Gastroesophageal sphincter (tissue), 4 donors: ENCODE results near the gene SH3TC2. TPM values are rescaled to one million over a fixed set of nuclear protein-coding genes. Genes with fewer than 3 reads are reported as not detected.

Source experiments
- ATAC-seq: fragments of 150-250 bp; one replicate; pipeline ENCODE4 v1.9.1; 2016; ENCODE audit warnings: mild to moderate bottlenecking, moderate library complexity
- H3K27ac ChIP-seq, 4 donors: fragments of 200-600 bp; sonication (generic) in 3 of 4; 1 replicate in 3 of 4; 2 replicates in 1 of 4; pipeline ENCODE4 v1.5.1; 2016 to 2019
- H3K27me3 ChIP-seq: fragments of 200-600 bp; sonication (generic); one replicate; pipeline ENCODE4 v1.5.1; 2019
- H3K36me3 ChIP-seq, 2 donors: fragments of 200-600 bp; sonication (generic); one replicate each; pipeline ENCODE4 v1.5.1; 2019; ENCODE audit warnings: control low read depth in 1 of 2
- H3K4me1 ChIP-seq, 3 donors: fragments of 200-600 bp; sonication (generic); 1 replicate in 2 of 3; 2 replicates in 1 of 3; pipeline ENCODE4 v1.5.1; 2016 to 2019; ENCODE audit warnings: control low read depth in 2 of 3
- H3K4me3 ChIP-seq, 2 donors: fragments of 200-600 bp; sonication (generic); one replicate each; pipeline ENCODE4 v1.5.1; 2019; ENCODE audit warnings: mild to moderate bottlenecking in 1 of 2, moderate library complexity in 1 of 2
- H3K9me3 ChIP-seq, 3 donors: fragments of 200-600 bp; sonication (generic); one replicate each; pipeline ENCODE4 v1.5.1; 2017 to 2019; ENCODE audit warnings: control low read depth in 2 of 3
- CTCF ChIP-seq, 4 experiments: fragments of 200-600 bp in 2 of 4; fragments of 450-650 bp in 2 of 4; sonication (generic) in 1 of 4; IDR thresholded peaks; one replicate each; pipeline ENCODE4 v1.5.1; 2017 to 2019; ENCODE audit warnings: antibody characterized with exemption in 4 of 4, mild to moderate bottlenecking in 2 of 4, moderate library complexity in 2 of 4
- EP300 ChIP-seq: sonication (generic); formaldehyde crosslinking; IDR thresholded peaks from one replicate; pipeline ENCODE4 v1.6.1; 2017; ENCODE audit warnings: antibody characterized with exemption, mild to moderate bottlenecking
- POLR2A ChIP-seq, 2 donors: fragments of 450-650 bp; IDR thresholded peaks; one replicate each; pipeline ENCODE4 v1.6.1; 2017; ENCODE audit warnings: antibody characterized with exemption in 2 of 2, mild to moderate bottlenecking in 2 of 2, moderate library complexity in 1 of 2
- POLR2AphosphoS5 ChIP-seq: sonication (generic); formaldehyde crosslinking; IDR thresholded peaks from one replicate; pipeline ENCODE4 v1.6.1; 2017; ENCODE audit warnings: antibody characterized with exemption
- WGBS, 2 donors: methylation state at CpG; one replicate each; pipeline ENCODE4 v1.1.5; 2018; ENCODE audit warnings: low coverage in 1 of 2; 5-methylcytosine and 5-hydroxymethylcytosine counted together
- total RNA-seq, 4 donors: library from RNA; depleted of rRNA; stranded (reverse); fragments of >200 nt; gene quantifications; one replicate each; pipeline ENCODE4 v1.1.0, GENCODE V29; 2016

Gene SH3TC2
- total RNA-seq, 4 donors from 2014 or later: 2.3 to 5.0 (median 3.5) TPM

- H3K27ac ChIP-seq: no peak overlapping the region
- no peak overlapping the region for H3K4me3 ChIP-seq
- H3K4me1 ChIP-seq: no peaks in the 10 kb centered on the region
- no peak for ATAC-seq
- no peaks in the 10 kb centered on the region for H3K36me3 ChIP-seq
- H3K27me3 ChIP-seq: no peaks in the 10 kb centered on the region
- H3K9me3 ChIP-seq: peaks cover 0 to 48% (median 3%) of the 10 kb centered on the region in 3 donors
- TF ChIP-seq POLR2AphosphoS5 (no peak), CTCF (IDR thresholded peaks at IDR 0.05) (no peak)
- WGBS, 2 donors: 100% methylated on average over 1 of the region's 2 CpGs
Observed at GRCh38 chr5:149094996-149095395, 32.1 kb upstream of the SH3TC2 start.

- H3K36me3 ChIP-seq: no peaks in the 10 kb centered on the region
- peaks cover 0 to 36% (median 0%) of the 10 kb centered on the region in 3 donors for H3K9me3 ChIP-seq
- H3K4me3 ChIP-seq: no peak overlapping the region
- no peak overlapping the region for H3K27ac ChIP-seq
- H3K4me1 ChIP-seq: no peaks in the 10 kb centered on the region
- 0% methylated on average over 1 of the region's 2 CpGs; no CpG with 5 or more reads in 1 of the 2 donors for WGBS, 2 donors
- TF ChIP-seq EP300: no peak
- TF ChIP-seq POLR2A (IDR thresholded peaks at IDR 0.05): no peak
- TF ChIP-seq POLR2AphosphoS5: no peak
- TF ChIP-seq CTCF (IDR thresholded peaks at IDR 0.05): no peak
- H3K27me3 ChIP-seq: no peaks in the 10 kb centered on the region
- peak; percentile 17 for ATAC-seq
Observed at GRCh38 chr5:149093625-149094024, 30.8 kb upstream of the SH3TC2 start.

- ATAC-seq: no peak
- WGBS, 2 donors: 51 to 55% methylated on average over 2 of the region's 2 CpGs
- TF ChIP-seq POLR2AphosphoS5: no peak
- no peak for TF ChIP-seq EP300
- TF ChIP-seq POLR2A (IDR thresholded peaks at IDR 0.05): no peak
- TF ChIP-seq CTCF (IDR thresholded peaks at IDR 0.05): no peak
- no peaks in the 10 kb centered on the region for H3K4me1 ChIP-seq
- no peak overlapping the region for H3K27ac ChIP-seq
- H3K36me3 ChIP-seq: no peaks in the 10 kb centered on the region
- H3K9me3 ChIP-seq: no peaks in the 10 kb centered on the region
- H3K27me3 ChIP-seq: no peaks in the 10 kb centered on the region
- H3K4me3 ChIP-seq: no peak overlapping the region
Observed at GRCh38 chr5:149089796-149090195, 26.9 kb upstream of the SH3TC2 start.

GRCh38 chr5:149088686-149089085, 25.8 kb upstream of the SH3TC2 start:
- ATAC-seq: no peak
- H3K9me3 ChIP-seq: no peaks in the 10 kb centered on the region
- no peak overlapping the region for H3K4me3 ChIP-seq
- no peak for TF ChIP-seq POLR2AphosphoS5
- no peak for TF ChIP-seq POLR2A (IDR thresholded peaks at IDR 0.05)
- TF ChIP-seq CTCF (IDR thresholded peaks at IDR 0.05): no peak
- TF ChIP-seq EP300: no peak
- 69 to 76% methylated on average over 3 of the region's 3 CpGs for WGBS, 2 donors
- no peak overlapping the region for H3K27ac ChIP-seq
- H3K4me1 ChIP-seq: no peaks in the 10 kb centered on the region
- H3K36me3 ChIP-seq: no peaks in the 10 kb centered on the region
- no peaks in the 10 kb centered on the region for H3K27me3 ChIP-seq

- no peak overlapping the region for H3K4me3 ChIP-seq
- TF ChIP-seq POLR2A (IDR thresholded peaks at IDR 0.05) (no peak), EP300 (no peak), CTCF (IDR thresholded peaks at IDR 0.05) (no peak), POLR2AphosphoS5 (no peak)
- no peaks in the 10 kb centered on the region for H3K36me3 ChIP-seq
- no peaks in the 10 kb centered on the region for H3K27me3 ChIP-seq
- no peaks in the 10 kb centered on the region for H3K9me3 ChIP-seq
- 69 to 71% methylated on average over 5 of the region's 5 CpGs for WGBS, 2 donors
- H3K4me1 ChIP-seq: no peaks in the 10 kb centered on the region
- ATAC-seq: no peak
- no peak overlapping the region for H3K27ac ChIP-seq
Observed at GRCh38 chr5:149083846-149084245, 21.0 kb upstream of the SH3TC2 start.
